NCI-H345 treated with DMSO at 0.1 percent for 48 hours (cell line): ENCODE data around the gene TECTB.

Experiments used
- DNase-seq: peaks from one replicate; lab custom pipeline; 2025; ENCODE audit not compliant: unreplicated experiment; lab: John Stamatoyannopoulos, UW

Gene TECTB

GRCh38 chr10:112271982-112272381, 11.2 kb upstream of the TECTB start:
- DNase-seq = no peak

- no peak for DNase-seq
Observed at GRCh38 chr10:112274831-112275230, 8.4 kb upstream of the TECTB start.

- DNase-seq = no peak
Observed at GRCh38 chr10:112275512-112276245, 7.5 kb upstream of the TECTB start.

GRCh38 chr10:112278871-112279270, 4.3 kb upstream of the TECTB start:
- DNase-seq = no peak

GRCh38 chr10:112279433-112279832, 3.8 kb upstream of the TECTB start:
- no peak for DNase-seq

GRCh38 chr10:112280205-112280921, 2.8 kb upstream of the TECTB start:
- no peak for DNase-seq

- no peak for DNase-seq
Observed at GRCh38 chr10:112282086-112282485, 1.1 kb upstream of the TECTB start.

GRCh38 chr10:112286837-112287818, 3.9 kb downstream of the TECTB start:
- DNase-seq = no peak

- no peak for DNase-seq
Observed at GRCh38 chr10:112287844-112288243, 4.6 kb downstream of the TECTB start.

- no peak for DNase-seq
Observed at GRCh38 chr10:112288486-112288885, 5.3 kb downstream of the TECTB start.

GRCh38 chr10:112289373-112290053, 6.3 kb downstream of the TECTB start:
- DNase-seq = no peak

- no peak for DNase-seq
Observed at GRCh38 chr10:112290054-112290373, 6.8 kb downstream of the TECTB start.

- DNase-seq = no peak
Observed at GRCh38 chr10:112294169-112294568, 11.0 kb downstream of the TECTB start.

- no peak for DNase-seq
Observed at GRCh38 chr10:112295853-112296830, 12.9 kb downstream of the TECTB start.

- DNase-seq = no peak
Observed at GRCh38 chr10:112296908-112297331, 13.7 kb downstream of the TECTB start.

- no peak for DNase-seq
Observed at GRCh38 chr10:112298581-112298980, 15.4 kb downstream of the TECTB start.

- DNase-seq = no peak
Observed at GRCh38 chr10:112299456-112299855, 16.3 kb downstream of the TECTB start.

GRCh38 chr10:112302335-112302734, 19.1 kb downstream of the TECTB start:
- DNase-seq = no peak

- DNase-seq = no peak
Observed at GRCh38 chr10:112303528-112303927, 20.3 kb downstream of the TECTB start.
